ENCODE results near the gene SPINK1.
"Not testable (repeated sequence)": the region's sequence is repeated elsewhere in the genome, so short reads cannot be mapped to it uniquely, and the experiment has no call there.

SPINK1 gene

GRCh38 chr5:147854894-147855773 lies 23.7 kb upstream of the SPINK1 start:
- DNase-seq (ENCODE audit: low read depth): no peak

GRCh38 chr5:147854331-147854730 lies 22.9 kb upstream of the SPINK1 start:
- DNase-seq (ENCODE audit: low read depth): no peak

- no peak for DNase-seq (ENCODE audit: low read depth)
Measured at GRCh38 chr5:147853372-147853987, 22.0 kb upstream of the SPINK1 start.

GRCh38 chr5:147852365-147852764 lies 20.9 kb upstream of the SPINK1 start:
- DNase-seq (ENCODE audit: low read depth): no peak

- no peak for DNase-seq (ENCODE audit: low read depth)
Measured at GRCh38 chr5:147851578-147851977, 20.1 kb upstream of the SPINK1 start.

GRCh38 chr5:147849226-147849625 lies 17.8 kb upstream of the SPINK1 start:
- no peak for DNase-seq (ENCODE audit: low read depth)

- no peak for DNase-seq (ENCODE audit: low read depth)
Measured at GRCh38 chr5:147845618-147846017, 14.1 kb upstream of the SPINK1 start.

GRCh38 chr5:147844846-147845245 lies 13.4 kb upstream of the SPINK1 start:
- no peak for DNase-seq (ENCODE audit: low read depth)

GRCh38 chr5:147842869-147843268 lies 11.4 kb upstream of the SPINK1 start:
- no peak for DNase-seq (ENCODE audit: low read depth)

GRCh38 chr5:147836439-147836838 lies 5.0 kb upstream of the SPINK1 start:
- DNase-seq (ENCODE audit: low read depth): no peak

GRCh38 chr5:147835386-147835798 lies 3.9 kb upstream of the SPINK1 start:
- no peak for DNase-seq (ENCODE audit: low read depth)

- no peak for DNase-seq (ENCODE audit: low read depth)
Measured at GRCh38 chr5:147832541-147832940, 1.1 kb upstream of the SPINK1 start.

GRCh38 chr5:147830035-147830434 lies 1.4 kb downstream of the SPINK1 start:
- no peak for DNase-seq (ENCODE audit: low read depth)

GRCh38 chr5:147827017-147827416 lies 4.5 kb downstream of the SPINK1 start:
- DNase-seq (ENCODE audit: low read depth): not testable (repeated sequence)

GRCh38 chr5:147826361-147826760 lies 5.1 kb downstream of the SPINK1 start:
- no peak for DNase-seq (ENCODE audit: low read depth)

- DNase-seq (ENCODE audit: low read depth): peak; percentile 60
Measured at GRCh38 chr5:147822686-147823491, 8.6 kb downstream of the SPINK1 start.

- DNase-seq (ENCODE audit: low read depth): not testable (repeated sequence)
Measured at GRCh38 chr5:147822222-147822621, 9.2 kb downstream of the SPINK1 start.

- no peak for DNase-seq (ENCODE audit: low read depth)
Measured at GRCh38 chr5:147821766-147822165, 9.7 kb downstream of the SPINK1 start.

GRCh38 chr5:147819261-147819770 lies 12.2 kb downstream of the SPINK1 start:
- no peak for DNase-seq (ENCODE audit: low read depth)

- no peak for DNase-seq (ENCODE audit: low read depth)
Measured at GRCh38 chr5:147818290-147818689, 13.2 kb downstream of the SPINK1 start.

- DNase-seq (ENCODE audit: low read depth): no peak
Measured at GRCh38 chr5:147813696-147814095, 17.8 kb downstream of the SPINK1 start.
